Measurements from ENCODE around the gene PDZRN4. TPM values are rescaled to one million over a fixed set of nuclear protein-coding genes. Genes with fewer than 3 reads are reported as not detected.
"Not testable (repeated sequence)": the region's sequence is repeated elsewhere in the genome, so short reads cannot be mapped to it uniquely, and the experiment has no call there.

PDZRN4 gene
- 0.20 TPM for total RNA-seq

- ATAC-seq (peak; percentile 26), DNase-seq (ENCODE audit: low spot score) (no peak)
These were observed at the start of gene PDZRN4 for GRCh38 chr12:41188058-41188840. TSS of gene PDZRN4 (plus strand) at chr12:41188320.

- ATAC-seq = no peak
- DNase-seq (ENCODE audit: low spot score) = no peak
These were observed 48.0 kb upstream of the PDZRN4 start for GRCh38 chr12:41140117-41140516.

GRCh38 chr12:41141104-41141503 lies 47.0 kb upstream of the PDZRN4 start:
- ATAC-seq = no peak
- no peak for DNase-seq (ENCODE audit: low spot score)

- DNase-seq (ENCODE audit: low spot score) (no peak), ATAC-seq (no peak)
These were observed 45.7 kb upstream of the PDZRN4 start for GRCh38 chr12:41142376-41142775.

- DNase-seq (ENCODE audit: low spot score) = no peak
- no peak for ATAC-seq
These were observed 36.3 kb upstream of the PDZRN4 start for GRCh38 chr12:41151793-41152192.

GRCh38 chr12:41162461-41162860 lies 25.7 kb upstream of the PDZRN4 start:
- ATAC-seq (no peak), DNase-seq (ENCODE audit: low spot score) (no peak)

GRCh38 chr12:41167701-41168100 lies 20.4 kb upstream of the PDZRN4 start:
- no peak for ATAC-seq

GRCh38 chr12:41174602-41175001 lies 13.5 kb upstream of the PDZRN4 start:
- no peak for DNase-seq (ENCODE audit: low spot score)
- ATAC-seq = no peak

More at GRCh38 chr12:41167701-41168100, 20.4 kb upstream of the PDZRN4 start:
- DNase-seq (ENCODE audit: low spot score) = no peak

GRCh38 chr12:41179507-41179906 lies 8.6 kb upstream of the PDZRN4 start:
- DNase-seq (ENCODE audit: low spot score); ATAC-seq: not testable (repeated sequence)

GRCh38 chr12:41184864-41185263 lies 3.3 kb upstream of the PDZRN4 start:
- DNase-seq (ENCODE audit: low spot score) = no peak
- no peak for ATAC-seq

GRCh38 chr12:41186026-41186425 lies 2.1 kb upstream of the PDZRN4 start:
- ATAC-seq = no peak
- no peak for DNase-seq (ENCODE audit: low spot score)

GRCh38 chr12:41188841-41189394 lies 798 bp downstream of the PDZRN4 start:
- no peak for DNase-seq (ENCODE audit: low spot score)
- no peak for ATAC-seq

- ATAC-seq (no peak), DNase-seq (ENCODE audit: low spot score) (no peak)
These were observed 1.5 kb downstream of the PDZRN4 start for GRCh38 chr12:41189395-41190251.

GRCh38 chr12:41190338-41190737 lies 2.2 kb downstream of the PDZRN4 start:
- peak; percentile 40 for ATAC-seq
- DNase-seq (ENCODE audit: low spot score) = no peak

- not testable (repeated sequence) for ATAC-seq; DNase-seq (ENCODE audit: low spot score)
These were observed 3.4 kb downstream of the PDZRN4 start for GRCh38 chr12:41191549-41191948.

- no peak for ATAC-seq
- DNase-seq (ENCODE audit: low spot score) = no peak
These were observed 5.2 kb downstream of the PDZRN4 start for GRCh38 chr12:41193311-41193710.

GRCh38 chr12:41202051-41202450 lies 13.9 kb downstream of the PDZRN4 start:
- DNase-seq (ENCODE audit: low spot score) (no peak), ATAC-seq (no peak)

- no peak for DNase-seq (ENCODE audit: low spot score)
- peak; percentile 50 for ATAC-seq
These were observed 17.1 kb downstream of the PDZRN4 start for GRCh38 chr12:41205070-41205709.

GRCh38 chr12:41206298-41206697 lies 18.2 kb downstream of the PDZRN4 start:
- ATAC-seq (no peak), DNase-seq (ENCODE audit: low spot score) (no peak)

- DNase-seq (ENCODE audit: low spot score) = no peak
- no peak for ATAC-seq
These were observed 23.3 kb downstream of the PDZRN4 start for GRCh38 chr12:41211448-41211847.

- ATAC-seq = no peak
- no peak for DNase-seq (ENCODE audit: low spot score)
These were observed 24.5 kb downstream of the PDZRN4 start for GRCh38 chr12:41212625-41213024.

All from left lobe of liver (tissue), 2 donors.